D721Med (cell line): ENCODE measurements around the gene DHX58.

ENCODE experiments used
- DNase-seq: peaks from one replicate; pipeline ENCODE4 v3.0.0; 2011; ENCODE audit warnings: low spot score; ENCODE audit not compliant: insufficient read length
- FAIRE-seq: peaks from 2 replicates; lab custom pipeline; 2011; peaks lifted over from hg19 to GRCh38; lab: Jason Lieb, UNC
- CTCF ChIP-seq: IDR thresholded peaks from 2 replicates; pipeline ENCODE4 v1.5.1; 2012; ENCODE audit warnings: mild to moderate bottlenecking, control low read depth; ENCODE audit not compliant: insufficient read depth; ENCODE audit errors: missing control alignments

DHX58 gene

GRCh38 chr17:42055496-42055895 is 57.0 kb downstream of the DHX58 start:
- DNase-seq (no peak), FAIRE-seq (no peak)
- TF ChIP-seq CTCF = no peak

GRCh38 chr17:42055027-42055426 is 57.5 kb downstream of the DHX58 start:
- FAIRE-seq (no peak), DNase-seq (no peak)
- TF ChIP-seq CTCF = no peak

GRCh38 chr17:42053731-42054500 is 58.6 kb downstream of the DHX58 start:
- no peak for TF ChIP-seq CTCF
- FAIRE-seq (no peak), DNase-seq (no peak)

- FAIRE-seq (no peak), DNase-seq (no peak)
- no peak for TF ChIP-seq CTCF
Observed at GRCh38 chr17:42052346-42052877, 60.1 kb downstream of the DHX58 start.

- no peak for FAIRE-seq
Observed at GRCh38 chr17:42051645-42052044, 60.9 kb downstream of the DHX58 start.

More at GRCh38 chr17:42051645-42052044, 60.9 kb downstream of the DHX58 start:
- no peak for DNase-seq
- TF ChIP-seq CTCF = no peak
